ENCODE data around the gene TBC1D22B. TPM values are rescaled to one million over a fixed set of nuclear protein-coding genes. Genes with fewer than 3 reads are reported as not detected.
A peak's percentile ranks its signal among the peaks of the same experiment; 100 is the strongest.

The TBC1D22B gene
- total and polyA plus RNA-seq, 8 donors: 3.5 to 16.3 (median 6.2) TPM

- Histone ChIP-seq H3K27me3 (no peaks in the 10 kb centered on the region), H3K4me1 (no peaks in the 10 kb centered on the region), H3K4me3 (no peak overlapping the region), H3K27ac (no peak overlapping the region), H3K36me3 (no peaks in the 10 kb centered on the region), H3K9me3 (no peaks in the 10 kb centered on the region)
- 84 to 90% (median 88%) methylated on average over 3 of the region's 3 CpGs for WGBS, 5 donors
- no peak for DNase-seq
- intact Hi-C loops (cut with DNase I; ENCODE audit: low total_unique reads): no loop called here
- TF ChIP-seq POLR2AphosphoS5 (IDR thresholded peaks at IDR 0.05) (no peak), POLR2A (IDR thresholded peaks at IDR 0.05) (no peak), EP300 (IDR thresholded peaks at IDR 0.05) (no peak), CTCF (IDR thresholded peaks at IDR 0.05) (no peak)
Observed at GRCh38 chr6:37347177-37347576, 89.6 kb downstream of the TBC1D22B start.

GRCh38 chr6:37347670-37348111 lies 90.1 kb downstream of the TBC1D22B start:
- no peaks in the 10 kb centered on the region for H3K4me1 ChIP-seq
- DNase-seq: no peak
- TF ChIP-seq EP300 (IDR thresholded peaks at IDR 0.05) (no peak), POLR2A (IDR thresholded peaks at IDR 0.05) (no peak)
- no peak overlapping the region for H3K4me3 ChIP-seq
- no peak overlapping the region for H3K27ac ChIP-seq
- H3K9me3 ChIP-seq: no peaks in the 10 kb centered on the region
- H3K27me3 ChIP-seq: no peaks in the 10 kb centered on the region
- WGBS, 5 donors: 71 to 83% (median 78%) methylated on average over 4 of the region's 4 CpGs
- intact Hi-C loops (cut with DNase I; ENCODE audit: low total_unique reads): no loop called here
- H3K36me3 ChIP-seq: no peaks in the 10 kb centered on the region

- intact Hi-C loops (cut with DNase I; ENCODE audit: low total_unique reads): no loop called here
Observed at GRCh38 chr6:37351027-37351426, 93.5 kb downstream of the TBC1D22B start.

GRCh38 chr6:37352384-37352783 lies 94.8 kb downstream of the TBC1D22B start:
- Histone ChIP-seq H3K27ac (no peak overlapping the region), H3K4me1 (peaks cover 7 to 34% (median 19%) of the 10 kb centered on the region in 4 donors), H3K27me3 (no peaks in the 10 kb centered on the region), H3K36me3 (no peaks in the 10 kb centered on the region), H3K4me3 (no peak overlapping the region), H3K9me3 (no peaks in the 10 kb centered on the region)
- TF ChIP-seq POLR2AphosphoS5 (IDR thresholded peaks at IDR 0.05) (no peak), POLR2A (IDR thresholded peaks at IDR 0.05) (no peak), CTCF (IDR thresholded peaks at IDR 0.05) (no peak), EP300 (IDR thresholded peaks at IDR 0.05) (no peak)
- WGBS, 5 donors: 92 to 98% (median 94%) methylated on average over 3 of the region's 3 CpGs
- intact Hi-C loops (cut with DNase I; ENCODE audit: low total_unique reads): no loop called here
- no peak for DNase-seq

More at GRCh38 chr6:37351027-37351426, 93.5 kb downstream of the TBC1D22B start:
- H3K4me1 ChIP-seq: peaks cover 7 to 24% (median 18%) of the 10 kb centered on the region in 4 donors
- H3K27me3 ChIP-seq: no peaks in the 10 kb centered on the region
- 89 to 96% (median 94%) methylated on average over 3 of the region's 3 CpGs for WGBS, 5 donors
- H3K4me3 ChIP-seq: no peak overlapping the region
- no peaks in the 10 kb centered on the region for H3K9me3 ChIP-seq
- TF ChIP-seq EP300 (IDR thresholded peaks at IDR 0.05) (no peak), CTCF (IDR thresholded peaks at IDR 0.05) (no peak), POLR2A (IDR thresholded peaks at IDR 0.05) (no peak), POLR2AphosphoS5 (IDR thresholded peaks at IDR 0.05) (no peak)
- no peak overlapping the region for H3K27ac ChIP-seq
- no peaks in the 10 kb centered on the region for H3K36me3 ChIP-seq
- no peak for DNase-seq

GRCh38 chr6:37353761-37354525 lies 96.4 kb downstream of the TBC1D22B start, which contains the start of gene RNF8:
Gene RNF8, plus strand, starts transcription at chr6:37353983. Its CDS starts 182 bp downstream, at chr6:37354165.
- WGBS, 5 donors: 0 to 1% (median 1%) methylated on average over 50 to 54 of the region's 54 CpGs
- Histone ChIP-seq H3K4me3 (peak within 1 kb of the TSS; percentile 72 to 100 (median 96)), H3K4me1 (peaks cover 7 to 34% (median 19%) of the 10 kb centered on the region in 4 donors), H3K36me3 (no peaks in the 10 kb centered on the region), H3K27ac (peak within 1 kb of the TSS; percentile 49 to 83 (median 74)), H3K27me3 (no peaks in the 10 kb centered on the region), H3K9me3 (no peaks in the 10 kb centered on the region)
- peak; percentile 94 to 97 for DNase-seq
- TF ChIP-seq EP300 (IDR thresholded peaks at IDR 0.05): no peak
- no peak for TF ChIP-seq CTCF (IDR thresholded peaks at IDR 0.05)
- TF ChIP-seq POLR2A (IDR thresholded peaks at IDR 0.05): no peak
- peak; percentile 74 to 91 (median 85) for TF ChIP-seq POLR2AphosphoS5 (IDR thresholded peaks at IDR 0.05)
- intact Hi-C loops (cut with DNase I; ENCODE audit: low total_unique reads): no loop called here
